NB4 (cell line): ENCODE results near the gene MMD2.

Experiments
- DNase-seq: peaks from one replicate; pipeline ENCODE4 v3.0.0; 2010; ENCODE audit warnings: low read depth
- H3K4me3 ChIP-seq: one replicate; pipeline ENCODE4 v1.5.1; 2011; ENCODE audit warnings: mild to moderate bottlenecking, low read depth, low read length, moderate library complexity
- MYC ChIP-seq: IDR thresholded peaks from 2 replicates; pipeline ENCODE4 v1.6.1; 2011; ENCODE audit warnings: low read depth, low read length
- POLR2A ChIP-seq: IDR thresholded peaks from 2 replicates; pipeline ENCODE4 v1.6.1; 2011; ENCODE audit warnings: mild to moderate bottlenecking; ENCODE audit not compliant: insufficient read length; ENCODE audit errors: extremely low read depth
- TF ChIP-seq, protein P1 (sequence below): IDR thresholded peaks from 2 replicates; pipeline ENCODE4 v1.6.1; 2011; ENCODE audit warnings: low read depth, low read length
- TF ChIP-seq, protein P2 (sequence below): IDR thresholded peaks from one replicate; pipeline ENCODE4 v1.5.1; 2012; ENCODE audit warnings: low read depth, low read length

The MMD2 gene

DNA sequence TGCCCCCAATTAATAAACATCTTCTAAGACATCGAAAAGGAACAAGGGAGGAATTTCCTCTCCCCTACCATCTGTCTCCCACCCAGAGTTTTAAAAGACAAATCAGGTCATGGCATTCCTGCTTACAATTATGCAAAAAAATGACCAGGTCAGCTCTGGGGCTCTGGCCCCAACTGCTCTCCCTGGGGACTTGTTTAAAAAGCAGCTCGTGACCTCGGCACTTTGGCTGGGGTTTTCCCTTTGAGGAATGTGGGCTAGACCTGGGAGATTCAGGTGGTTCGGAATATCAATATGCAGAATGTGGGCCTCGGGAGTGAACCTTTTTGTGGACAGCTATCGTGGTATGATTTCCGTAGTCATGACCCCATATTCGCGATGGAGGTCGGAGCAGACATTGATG, 74.8 kb downstream of the MMD2 start:
- TF ChIP-seq, protein P1, sequence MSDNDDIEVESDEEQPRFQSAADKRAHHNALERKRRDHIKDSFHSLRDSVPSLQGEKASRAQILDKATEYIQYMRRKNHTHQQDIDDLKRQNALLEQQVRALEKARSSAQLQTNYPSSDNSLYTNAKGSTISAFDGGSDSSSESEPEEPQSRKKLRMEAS = no peak
- TF ChIP-seq MYC (no peak), POLR2A (no peak)
- TF ChIP-seq, protein P2, sequence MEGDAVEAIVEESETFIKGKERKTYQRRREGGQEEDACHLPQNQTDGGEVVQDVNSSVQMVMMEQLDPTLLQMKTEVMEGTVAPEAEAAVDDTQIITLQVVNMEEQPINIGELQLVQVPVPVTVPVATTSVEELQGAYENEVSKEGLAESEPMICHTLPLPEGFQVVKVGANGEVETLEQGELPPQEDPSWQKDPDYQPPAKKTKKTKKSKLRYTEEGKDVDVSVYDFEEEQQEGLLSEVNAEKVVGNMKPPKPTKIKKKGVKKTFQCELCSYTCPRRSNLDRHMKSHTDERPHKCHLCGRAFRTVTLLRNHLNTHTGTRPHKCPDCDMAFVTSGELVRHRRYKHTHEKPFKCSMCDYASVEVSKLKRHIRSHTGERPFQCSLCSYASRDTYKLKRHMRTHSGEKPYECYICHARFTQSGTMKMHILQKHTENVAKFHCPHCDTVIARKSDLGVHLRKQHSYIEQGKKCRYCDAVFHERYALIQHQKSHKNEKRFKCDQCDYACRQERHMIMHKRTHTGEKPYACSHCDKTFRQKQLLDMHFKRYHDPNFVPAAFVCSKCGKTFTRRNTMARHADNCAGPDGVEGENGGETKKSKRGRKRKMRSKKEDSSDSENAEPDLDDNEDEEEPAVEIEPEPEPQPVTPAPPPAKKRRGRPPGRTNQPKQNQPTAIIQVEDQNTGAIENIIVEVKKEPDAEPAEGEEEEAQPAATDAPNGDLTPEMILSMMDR = no peak
- no peak for DNase-seq
- no peak overlapping the region for H3K4me3 ChIP-seq

DNA sequence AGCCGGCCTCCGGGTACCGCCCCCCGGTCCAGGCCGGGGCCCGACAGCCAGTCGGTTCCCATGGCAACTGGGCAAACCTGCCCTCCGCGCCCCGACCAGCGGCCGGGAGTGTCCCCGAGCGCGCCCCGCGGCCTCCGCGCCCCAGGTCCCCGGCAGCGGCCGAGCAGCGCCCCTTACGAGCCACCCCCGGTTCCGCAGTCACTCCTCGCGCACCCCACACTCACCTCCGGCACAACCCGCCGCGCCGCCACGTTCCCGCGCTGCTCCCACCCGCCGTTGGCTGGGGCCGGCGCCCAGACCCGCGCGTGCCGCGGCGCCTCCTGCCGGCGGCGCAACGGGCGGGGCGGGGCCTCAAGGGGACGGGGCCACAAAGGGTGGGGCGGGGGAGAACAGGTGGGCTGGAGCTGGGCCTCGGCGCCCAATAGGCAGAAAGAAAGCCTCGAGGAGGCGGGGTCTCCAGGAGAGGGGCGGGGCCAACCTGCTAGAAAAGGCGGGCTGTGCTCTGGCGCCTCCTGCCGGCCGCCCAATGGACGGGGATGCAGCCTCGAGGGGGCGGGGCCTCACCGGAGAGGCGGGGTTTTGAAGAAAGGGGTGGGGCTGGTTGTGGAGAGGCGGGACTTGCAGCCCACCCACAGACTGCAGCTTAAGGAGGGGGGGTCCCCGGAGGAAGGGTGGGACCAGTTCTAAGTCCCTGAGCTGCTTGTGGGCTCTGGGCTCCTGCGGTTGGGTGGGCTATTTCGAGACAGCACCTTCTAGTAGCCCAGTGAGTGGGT, 75.4 kb downstream of the MMD2 start, which contains the start of gene RADIL:
RADIL (minus strand) TSS at position 345 of the 773 bp plus-strand sequence. CDS start 5,577 bp downstream, outside the sequence.
- TF ChIP-seq, protein P2 = peak; percentile 22
- TF ChIP-seq POLR2A (no peak), MYC (no peak)
- TF ChIP-seq, protein P1 = no peak
- peak; percentile 50 for DNase-seq
- H3K4me3 ChIP-seq = no peak within 1 kb of the TSS

DNA sequence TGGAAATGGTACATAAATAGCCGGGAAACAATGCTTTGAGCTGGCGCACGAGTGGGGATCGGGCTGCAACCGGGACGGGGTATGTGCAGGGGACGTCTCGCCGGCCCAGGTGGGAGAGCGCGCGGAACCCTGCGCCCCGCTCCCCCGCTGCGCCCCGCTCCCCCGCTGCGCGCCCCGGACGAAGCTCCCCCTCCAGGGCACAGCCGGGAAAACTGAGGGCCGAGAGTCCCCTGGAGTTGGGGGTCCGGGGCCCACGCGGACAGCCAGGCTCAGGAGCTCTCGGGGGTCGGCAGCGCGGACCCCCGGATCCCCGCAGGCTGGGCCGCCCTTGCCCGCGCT, 76.0 kb downstream of the MMD2 start:
- TF ChIP-seq, protein P2 = no peak
- TF ChIP-seq POLR2A (no peak), MYC (no peak)
- TF ChIP-seq, protein P1 = no peak
- H3K4me3 ChIP-seq = no peak overlapping the region
- no peak for DNase-seq

DNA sequence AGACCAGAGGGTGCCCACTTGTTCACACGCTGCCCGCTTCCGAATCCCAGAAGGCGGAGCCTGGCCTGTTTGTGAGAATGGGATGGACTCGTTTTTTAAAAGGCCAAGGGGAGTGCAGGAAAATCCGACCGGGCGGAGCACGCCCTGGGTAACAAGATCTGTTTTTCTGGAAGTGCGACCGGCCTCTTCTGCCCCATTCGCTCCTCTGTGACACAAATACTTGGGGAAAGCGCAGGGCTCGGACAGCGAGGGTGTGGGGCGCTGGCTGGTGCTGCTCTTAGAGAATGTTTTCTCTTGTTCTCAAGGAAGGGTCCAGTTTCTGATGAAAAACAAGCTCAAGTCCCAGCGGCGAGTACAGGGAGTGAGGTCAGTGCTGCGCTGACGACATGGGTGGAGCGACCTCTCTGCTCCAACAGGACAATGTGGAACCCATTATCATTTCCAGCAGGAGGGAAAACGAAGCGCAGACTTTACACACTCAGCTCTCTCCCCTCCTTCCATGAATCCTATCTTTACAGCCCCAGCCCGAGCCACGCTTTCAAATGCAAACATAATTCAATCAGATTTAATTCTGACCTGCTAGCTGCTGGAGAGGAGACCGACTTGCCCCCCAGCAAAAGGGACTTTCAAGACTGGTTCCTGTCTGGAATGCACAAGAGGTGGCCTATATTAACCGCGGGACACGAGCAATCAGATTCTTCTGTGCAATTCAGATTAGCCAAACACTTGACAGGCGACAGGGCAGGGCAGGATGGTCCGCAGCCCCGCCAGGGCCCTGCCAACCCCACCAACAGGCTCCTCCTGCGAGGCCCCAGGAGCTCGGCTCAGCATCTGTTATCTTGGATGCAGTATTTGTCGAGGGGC, 76.6 kb downstream of the MMD2 start:
- no peak for TF ChIP-seq POLR2A
- TF ChIP-seq, protein P2 = no peak
- DNase-seq = no peak
- H3K4me3 ChIP-seq = no peak overlapping the region

DNA sequence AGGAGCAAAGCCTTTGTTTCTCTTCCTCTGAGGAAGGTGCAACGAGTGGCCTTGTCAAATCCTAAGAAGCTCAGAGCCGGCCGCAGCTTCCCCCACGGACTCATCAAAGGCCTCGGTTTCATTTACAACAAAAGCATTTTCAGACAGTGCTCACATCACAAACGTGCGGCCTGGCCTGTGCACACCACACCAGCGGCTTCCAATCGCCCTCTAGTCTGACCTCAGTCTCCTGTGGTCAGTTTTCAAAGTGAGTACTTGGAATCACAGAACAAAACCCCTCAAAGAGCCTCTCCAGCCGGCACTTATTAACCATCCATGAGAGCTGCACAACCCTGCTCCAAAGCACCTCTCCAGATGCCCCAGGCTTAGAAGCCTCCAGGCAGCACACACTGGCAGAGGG, 78.8 kb downstream of the MMD2 start:
- no peak for DNase-seq
- H3K4me3 ChIP-seq = no peak overlapping the region
- TF ChIP-seq MYC = no peak
- TF ChIP-seq, protein P1 = no peak
- TF ChIP-seq, protein P2 = no peak
- no peak for TF ChIP-seq POLR2A
